Stimulated activated CD4-positive, alpha-beta T cell treated with anti-CD3 and anti-CD28 coated beads, TNF-alpha, amount 100 ng/mL, for 4 hours (primary cell): ENCODE measurements around the gene SYNRG.

Experiments
- DNase-seq, 3 experiments: peaks; one replicate each; pipeline ENCODE4 v3.0.0-alpha.2; 2020; ENCODE audit warnings: low read depth in 3 of 3

SYNRG gene

DNA sequence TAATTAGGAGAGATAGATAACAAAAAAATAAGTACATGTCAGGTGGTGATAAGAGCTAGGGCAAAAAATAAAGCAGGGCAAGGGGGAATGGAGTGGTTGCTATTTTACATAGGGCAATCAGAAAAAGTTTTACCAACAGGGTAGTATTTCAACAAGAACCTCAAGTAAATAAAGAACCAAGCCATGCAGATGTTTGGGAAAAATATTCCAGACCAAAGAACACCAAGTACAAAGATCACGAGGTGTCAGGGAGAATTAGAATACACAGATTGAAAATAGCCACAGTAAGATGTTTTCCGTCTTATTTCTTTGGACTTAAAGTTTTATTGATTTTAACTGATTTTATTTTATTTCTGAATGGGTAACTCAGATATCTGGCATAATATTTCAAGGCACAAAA is 11.1 kb downstream of the SYNRG start:
- no peak for DNase-seq

DNA sequence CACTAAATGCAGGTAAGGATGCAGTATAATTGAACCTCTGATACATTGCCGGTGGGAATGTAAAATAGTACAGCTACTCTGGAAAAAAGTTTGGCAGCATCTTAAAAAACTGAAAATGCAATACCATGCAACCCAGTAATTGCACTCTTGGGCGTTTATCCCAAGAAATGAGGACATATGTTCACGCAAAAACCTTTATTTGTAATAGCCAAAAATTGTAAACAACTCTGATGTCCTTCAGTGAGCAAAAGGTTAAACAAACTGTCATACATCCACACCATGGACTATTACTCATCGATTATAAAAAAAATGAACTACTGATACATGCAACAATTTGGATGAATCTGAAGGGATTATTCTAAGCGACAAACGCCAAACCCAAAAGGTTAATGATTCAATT is 16.9 kb downstream of the SYNRG start:
- DNase-seq: no peak

DNA sequence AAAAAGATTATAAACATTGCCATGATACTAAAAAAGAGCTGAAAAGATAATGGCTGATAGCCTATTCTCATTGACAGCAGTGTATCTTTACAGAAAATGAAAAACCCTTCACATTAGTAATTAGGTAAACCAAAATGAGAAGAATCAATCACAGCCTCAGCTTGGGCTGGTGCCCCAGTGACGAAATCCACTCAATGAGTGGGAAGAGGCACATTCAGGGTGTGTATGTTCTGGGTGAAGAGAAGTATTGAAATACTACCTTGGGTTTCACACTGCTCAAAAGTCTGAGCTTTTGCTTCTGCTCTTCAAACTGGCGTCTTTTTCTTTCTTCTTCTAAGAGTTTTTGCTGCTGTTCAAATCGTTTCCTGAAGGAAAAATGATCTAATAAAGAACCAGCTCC is 24.2 kb downstream of the SYNRG start:
- DNase-seq: no peak

DNA sequence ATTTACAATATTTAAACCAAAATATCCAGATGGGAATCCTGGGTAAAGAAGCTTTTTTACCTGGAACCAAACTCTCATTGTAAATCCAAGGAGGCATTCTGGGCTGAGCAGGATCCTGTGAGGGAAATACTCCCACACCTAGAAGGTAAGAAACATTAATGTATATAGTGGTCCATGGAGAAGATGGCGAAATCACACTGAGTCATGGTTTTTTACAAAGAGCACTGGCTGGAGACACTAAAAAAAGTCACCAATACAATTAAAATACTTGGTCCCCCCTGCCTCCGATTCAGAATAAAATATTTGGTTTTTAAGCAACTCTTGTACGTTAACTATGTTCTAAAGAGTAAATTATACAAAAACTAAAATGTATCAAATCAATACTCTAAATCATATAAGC is 32.9 kb downstream of the SYNRG start:
- no peak for DNase-seq

DNA sequence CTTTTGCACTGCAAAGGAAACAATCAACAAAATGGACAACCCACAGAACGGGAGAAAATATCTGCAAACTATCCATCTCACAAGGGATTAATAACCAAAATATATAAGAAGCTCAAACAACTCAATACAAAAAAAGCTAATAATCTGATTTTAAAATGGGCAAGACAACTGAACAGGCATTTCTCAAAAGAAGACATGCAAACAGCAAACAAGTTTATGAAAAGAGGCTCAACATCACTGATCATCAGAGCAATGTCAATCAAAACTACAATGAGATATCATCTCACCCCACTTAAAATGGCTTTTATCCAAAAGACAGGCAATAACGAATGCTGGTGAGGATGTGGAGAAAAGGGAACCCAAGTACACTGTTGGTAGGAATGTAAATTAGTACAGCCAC is 34.8 kb downstream of the SYNRG start:
- no peak for DNase-seq

GRCh38 chr17:37571674-37572073 is 37.5 kb downstream of the SYNRG start:
- DNase-seq: no peak

DNA sequence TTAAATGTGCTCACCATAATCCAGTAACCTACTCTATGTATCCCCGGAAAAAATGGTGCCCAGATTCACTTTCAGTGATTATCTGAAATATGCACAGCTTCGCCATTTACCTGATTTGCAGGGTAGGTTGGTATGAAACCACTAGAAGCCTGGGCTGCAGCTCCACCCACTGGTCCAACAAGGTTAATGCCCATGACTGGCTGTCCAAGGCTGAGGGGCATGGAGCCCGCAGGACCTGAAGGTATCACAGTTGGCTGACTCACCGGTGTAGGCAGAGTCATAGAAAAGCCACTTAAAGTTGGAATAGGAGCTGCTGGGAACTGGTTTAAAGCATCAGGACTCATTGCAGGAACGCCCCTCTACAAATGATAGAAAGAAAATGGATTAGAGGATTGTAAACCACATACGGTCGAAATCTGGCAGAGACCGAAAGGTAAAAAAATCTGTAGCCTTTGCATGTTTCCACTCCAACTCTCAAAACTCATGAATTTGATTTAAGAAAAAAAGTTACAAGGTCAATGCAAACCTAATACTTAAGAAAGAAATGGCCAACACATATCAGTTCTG is 38.6 kb downstream of the SYNRG start:
- DNase-seq: no peak

GRCh38 chr17:37568350-37569053 is 40.7 kb downstream of the SYNRG start:
- DNase-seq: no peak

GRCh38 chr17:37567538-37567937 is 41.7 kb downstream of the SYNRG start:
- no peak for DNase-seq

DNA sequence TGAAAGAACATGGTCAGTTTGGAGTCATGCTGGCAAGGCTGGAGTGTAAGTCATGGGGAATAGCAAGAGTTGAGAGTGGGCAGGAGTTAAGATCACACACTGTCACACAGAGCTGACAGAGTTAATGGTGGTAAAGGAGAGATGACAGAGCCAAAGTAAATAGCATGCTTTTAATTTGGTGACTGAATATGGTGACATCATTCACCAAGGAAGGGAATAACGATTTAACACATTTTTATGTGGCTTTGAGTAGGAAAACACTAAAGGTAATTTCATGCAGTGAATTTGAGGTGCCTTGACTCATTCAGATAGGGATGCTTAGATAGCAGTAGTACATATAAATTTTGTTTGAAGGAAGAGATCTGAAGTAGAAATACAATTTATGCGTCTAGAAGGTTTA is 42.1 kb downstream of the SYNRG start:
- no peak for DNase-seq

- no peak for DNase-seq
These were observed 45.0 kb downstream of the SYNRG start for GRCh38 chr17:37564252-37564651.

DNA sequence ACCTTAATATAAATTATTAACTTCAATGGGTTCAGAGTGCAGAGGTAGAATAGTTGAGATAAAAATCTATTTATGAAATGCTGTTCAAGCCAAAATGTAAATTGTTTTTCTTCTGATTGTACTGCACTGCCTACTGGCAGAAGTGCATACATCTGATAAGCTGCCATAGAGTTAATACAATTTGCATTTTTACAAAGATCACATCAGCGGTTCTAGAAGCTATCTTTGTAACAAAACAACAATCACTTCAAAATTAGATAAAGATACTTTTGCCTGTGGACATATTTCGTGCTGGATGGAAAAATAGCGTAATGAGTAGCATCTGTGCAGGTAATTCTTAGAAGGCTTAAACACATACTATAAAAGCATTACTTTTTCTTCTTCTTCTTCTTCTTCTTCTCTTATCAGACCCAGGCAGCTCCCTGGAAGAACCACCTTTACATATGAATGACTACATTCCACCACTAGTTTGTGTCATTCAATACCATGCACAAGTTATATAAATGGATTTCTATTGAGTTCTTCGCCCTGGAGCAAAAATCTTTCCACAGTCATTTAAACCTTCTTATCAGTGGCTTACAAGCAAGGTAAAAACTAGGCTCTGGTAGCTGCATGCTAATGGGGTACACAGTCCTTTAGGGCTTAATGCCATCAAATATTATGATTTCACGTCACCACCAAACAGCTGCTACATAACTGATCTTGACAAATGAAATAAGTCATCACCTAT is 47.0 kb downstream of the SYNRG start:
- no peak for DNase-seq

DNA sequence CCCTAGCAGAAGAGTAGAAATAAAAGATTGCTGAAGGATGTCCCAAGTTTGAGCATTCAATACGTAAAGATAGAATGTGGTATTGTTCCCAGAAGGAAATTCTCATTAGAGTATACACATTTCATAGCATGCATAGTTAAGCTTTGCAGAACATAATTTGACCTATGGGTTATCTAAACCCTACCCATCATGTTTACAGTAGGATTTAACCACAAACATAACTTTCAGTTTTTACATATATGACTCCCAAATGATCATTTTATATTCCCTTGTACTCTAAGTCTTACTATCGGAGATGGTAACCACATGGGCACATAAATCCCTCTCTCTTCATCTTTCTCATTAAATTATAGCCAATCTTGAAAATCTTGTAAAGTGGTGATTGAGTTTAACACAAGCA is 50.9 kb downstream of the SYNRG start:
- DNase-seq: no peak

- DNase-seq: no peak
These were observed 51.7 kb downstream of the SYNRG start for GRCh38 chr17:37557482-37557881.

- no peak for DNase-seq
These were observed 53.8 kb downstream of the SYNRG start for GRCh38 chr17:37555386-37555785.

- DNase-seq: no peak
These were observed 55.7 kb downstream of the SYNRG start for GRCh38 chr17:37553401-37553966.

- no peak for DNase-seq
These were observed 57.4 kb downstream of the SYNRG start for GRCh38 chr17:37551788-37552187.

DNA sequence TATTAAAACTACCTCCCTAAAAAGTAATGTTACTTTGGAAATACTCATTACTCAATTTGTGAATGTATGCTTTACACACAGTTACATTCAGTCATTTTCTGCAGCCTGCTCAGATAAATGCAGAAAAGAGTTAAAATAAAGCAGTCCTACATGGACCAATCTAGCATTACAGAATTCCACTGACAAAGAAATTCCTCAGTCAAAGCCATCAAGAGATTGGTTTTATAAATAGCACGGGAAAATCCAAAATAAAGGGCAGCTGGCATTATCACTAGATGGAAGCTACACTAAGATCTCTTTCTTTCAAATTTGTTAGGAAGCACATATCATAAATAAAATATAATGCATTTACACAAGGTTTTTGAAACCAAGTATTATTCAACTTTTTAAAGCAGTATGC is 61.2 kb downstream of the SYNRG start:
- DNase-seq: no peak

GRCh38 chr17:37546302-37546701 is 62.9 kb downstream of the SYNRG start:
- DNase-seq: no peak

DNA sequence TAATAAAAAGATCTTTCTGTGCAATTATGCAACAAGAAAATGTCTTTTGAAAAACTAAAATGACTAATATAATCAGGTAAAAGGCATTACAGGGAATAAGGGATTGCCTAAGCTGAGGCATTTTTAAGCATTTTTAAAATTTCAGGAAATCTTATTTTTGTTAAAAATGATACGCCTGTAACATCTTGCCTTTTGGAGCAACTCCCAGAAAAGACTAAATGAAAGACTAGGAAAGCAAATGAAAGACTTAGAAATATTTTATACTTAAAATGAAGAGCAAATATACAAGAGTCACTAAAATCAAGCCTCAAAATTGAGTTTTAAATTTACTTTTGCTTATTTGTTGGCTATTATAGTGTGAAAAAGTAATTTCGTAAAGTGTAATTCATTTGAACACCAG is 63.7 kb downstream of the SYNRG start:
- no peak for DNase-seq

DNA sequence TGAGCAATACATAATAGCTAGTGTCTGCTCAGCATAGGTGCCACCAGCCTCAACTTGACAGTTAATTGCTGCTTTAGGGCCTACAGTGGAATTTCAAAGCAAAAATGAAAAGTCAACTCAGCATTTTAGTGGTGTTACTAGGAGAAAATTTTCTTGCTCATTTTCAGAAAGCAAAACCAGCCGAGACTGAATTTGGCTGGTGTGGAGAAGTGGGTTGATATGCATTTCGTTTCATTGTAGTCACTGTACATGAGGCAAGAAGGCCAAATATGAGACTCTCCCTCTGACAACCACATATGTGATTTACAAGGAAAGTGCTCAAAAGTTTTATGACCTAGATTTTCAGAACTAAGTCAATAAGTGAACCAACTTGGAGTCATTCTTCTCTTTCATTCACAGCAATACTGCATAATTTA is 65.6 kb downstream of the SYNRG start:
- no peak for DNase-seq

- no peak for DNase-seq
These were observed 67.1 kb downstream of the SYNRG start for GRCh38 chr17:37541880-37542660.
